Fibroblast of mammary gland (primary cell): ENCODE data around the gene MCCC1.
"Not testable (repeated sequence)": the region's sequence is repeated elsewhere in the genome, so short reads cannot be mapped to it uniquely, and the experiment has no call there.

Source experiments
- DNase-seq: peaks from one replicate; pipeline ENCODE4 v3.0.0-alpha.2; 2010; ENCODE audit warnings: low read depth
- H3K4me3 ChIP-seq: 2 replicates; pipeline ENCODE4 v1.5.1; 2011; ENCODE audit warnings: low read depth, mild to moderate bottlenecking, low read length, moderate library complexity; ENCODE audit not compliant: control insufficient read depth
- TF ChIP-seq, protein P1 (sequence below): conservative IDR thresholded peaks from 2 replicates; pipeline ENCODE4 v1.5.1; 2011; ENCODE audit warnings: low read depth, low read length, inconsistent platforms; ENCODE audit not compliant: control insufficient read depth, insufficient read depth

The MCCC1 gene

DNA sequence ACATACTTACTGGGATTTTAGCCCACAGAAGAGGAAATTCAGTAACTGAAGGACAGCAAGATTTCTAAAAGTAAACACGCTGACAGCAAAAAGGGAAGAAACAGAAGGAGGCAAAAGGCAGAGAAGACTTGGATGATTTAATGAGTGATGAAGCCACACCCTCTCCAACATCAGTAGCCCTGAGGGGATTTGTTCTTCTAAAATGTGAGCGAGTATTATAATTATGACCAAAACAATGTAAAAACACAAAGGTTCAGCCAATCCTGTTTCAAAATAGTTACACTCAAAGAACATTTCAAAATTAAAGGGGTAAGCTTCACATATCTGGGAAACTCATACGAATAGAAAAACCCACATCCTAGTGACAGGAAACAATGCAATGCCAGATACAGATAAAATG, 25.0 kb downstream of the MCCC1 start:
- peak; percentile 20 for DNase-seq
- TF ChIP-seq, protein P1, sequence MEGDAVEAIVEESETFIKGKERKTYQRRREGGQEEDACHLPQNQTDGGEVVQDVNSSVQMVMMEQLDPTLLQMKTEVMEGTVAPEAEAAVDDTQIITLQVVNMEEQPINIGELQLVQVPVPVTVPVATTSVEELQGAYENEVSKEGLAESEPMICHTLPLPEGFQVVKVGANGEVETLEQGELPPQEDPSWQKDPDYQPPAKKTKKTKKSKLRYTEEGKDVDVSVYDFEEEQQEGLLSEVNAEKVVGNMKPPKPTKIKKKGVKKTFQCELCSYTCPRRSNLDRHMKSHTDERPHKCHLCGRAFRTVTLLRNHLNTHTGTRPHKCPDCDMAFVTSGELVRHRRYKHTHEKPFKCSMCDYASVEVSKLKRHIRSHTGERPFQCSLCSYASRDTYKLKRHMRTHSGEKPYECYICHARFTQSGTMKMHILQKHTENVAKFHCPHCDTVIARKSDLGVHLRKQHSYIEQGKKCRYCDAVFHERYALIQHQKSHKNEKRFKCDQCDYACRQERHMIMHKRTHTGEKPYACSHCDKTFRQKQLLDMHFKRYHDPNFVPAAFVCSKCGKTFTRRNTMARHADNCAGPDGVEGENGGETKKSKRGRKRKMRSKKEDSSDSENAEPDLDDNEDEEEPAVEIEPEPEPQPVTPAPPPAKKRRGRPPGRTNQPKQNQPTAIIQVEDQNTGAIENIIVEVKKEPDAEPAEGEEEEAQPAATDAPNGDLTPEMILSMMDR, result no peak
- no peak overlapping the region for H3K4me3 ChIP-seq

DNA sequence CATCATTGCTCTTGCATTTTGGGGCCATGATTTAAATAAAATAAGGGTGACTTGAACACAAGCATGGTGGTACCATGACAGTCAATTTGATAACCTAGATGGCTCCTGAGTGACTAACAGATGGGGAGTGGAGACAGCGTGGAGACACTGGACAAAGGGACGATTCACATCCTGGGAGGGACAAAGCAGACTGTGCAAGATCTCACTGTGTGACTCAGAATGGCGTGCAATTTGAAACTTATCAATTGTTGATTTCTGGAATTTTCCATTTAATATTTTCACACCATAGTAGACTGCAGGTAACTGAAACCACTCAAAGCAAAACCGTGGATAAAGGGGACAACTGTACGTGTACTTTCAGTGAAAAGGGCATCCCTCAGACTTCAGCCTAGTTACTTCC, 25.5 kb downstream of the MCCC1 start:
- peak; percentile 19 for DNase-seq
- TF ChIP-seq, protein P1, result no peak

DNA sequence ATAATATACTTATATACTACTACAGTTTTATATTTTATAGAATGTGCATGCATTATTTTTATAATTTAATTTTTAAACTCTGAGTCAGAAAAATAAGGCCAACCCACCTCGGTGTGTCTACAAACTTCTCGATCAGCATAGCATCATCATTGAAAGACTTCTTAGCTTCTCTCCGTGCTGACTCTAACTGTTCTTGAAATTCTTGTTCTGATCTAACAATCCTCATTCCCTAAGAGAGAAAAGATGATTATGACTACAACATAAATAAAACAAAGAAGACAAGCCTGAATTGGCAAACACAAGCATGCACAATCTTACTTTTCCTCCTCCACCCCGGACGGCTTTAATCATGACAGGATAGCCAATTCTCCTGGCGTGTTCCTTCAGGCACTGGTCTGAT, 28.4 kb downstream of the MCCC1 start:
- TF ChIP-seq, protein P1, result no peak
- H3K4me3 ChIP-seq, result no peak overlapping the region
- no peak for DNase-seq

More for the DNA sequence above, 25.5 kb downstream of the MCCC1 start:
- H3K4me3 ChIP-seq, result no peak overlapping the region

DNA sequence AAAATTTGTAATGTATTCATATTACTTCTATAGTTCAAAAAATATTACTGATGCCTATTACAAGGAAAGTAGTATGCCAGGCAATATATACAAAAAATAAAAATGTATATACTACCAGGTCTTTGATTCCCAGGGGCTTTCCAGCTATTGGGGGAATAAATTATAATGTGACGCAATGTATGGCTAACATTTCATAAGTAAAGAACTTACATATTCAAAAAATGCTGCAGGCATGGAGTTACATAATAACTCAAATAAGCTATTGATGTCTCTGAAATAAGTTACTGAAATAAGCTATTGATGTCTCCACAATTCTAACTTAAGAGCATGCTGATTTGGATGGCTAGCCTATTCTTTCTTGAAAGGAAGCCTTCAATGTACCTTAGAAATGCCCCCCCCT, 30.2 kb downstream of the MCCC1 start:
- DNase-seq, result no peak
- no peak overlapping the region for H3K4me3 ChIP-seq
- TF ChIP-seq, protein P1, result no peak

DNA sequence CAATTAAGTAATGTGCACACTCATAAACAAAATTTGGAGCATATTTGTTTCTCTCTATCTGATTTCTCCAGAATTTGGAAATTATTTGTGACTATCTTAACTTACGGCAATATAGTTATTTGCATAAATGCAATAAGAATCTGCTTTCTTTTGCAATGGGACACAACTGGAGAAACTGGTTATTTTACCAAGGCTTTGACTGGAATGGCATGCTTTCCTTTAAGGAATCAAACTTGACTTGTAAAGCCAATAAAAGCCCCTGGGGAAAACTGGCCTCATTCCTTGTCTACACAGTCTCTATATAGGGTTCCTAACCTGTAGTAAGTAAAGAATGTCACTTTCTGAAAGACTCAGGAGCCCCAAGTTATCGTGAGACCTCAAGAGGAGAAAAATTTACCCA, 32.4 kb downstream of the MCCC1 start:
- DNase-seq, H3K4me3 ChIP-seq: not testable (repeated sequence)

DNA sequence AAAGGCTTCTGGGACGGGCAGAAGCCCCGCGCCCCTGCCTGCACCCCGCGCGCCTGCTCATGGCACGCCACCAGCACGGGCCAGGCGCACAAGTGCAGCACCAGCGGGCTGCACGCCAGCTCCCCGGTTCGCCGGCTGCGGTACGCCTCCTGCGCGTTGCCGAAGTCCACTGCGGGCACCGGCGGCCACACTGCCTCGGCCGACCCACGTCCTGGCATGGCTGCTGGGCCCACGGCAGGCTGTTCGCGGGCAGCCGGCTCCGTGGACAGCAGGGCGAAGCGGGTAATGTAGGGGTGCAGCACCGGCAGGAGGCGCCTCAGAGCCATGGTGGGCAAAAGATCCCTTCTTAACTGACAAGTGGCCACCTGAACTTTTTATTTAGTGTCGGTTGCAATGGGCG, 34.8 kb downstream of the MCCC1 start:
- no peak overlapping the region for H3K4me3 ChIP-seq
- DNase-seq, result no peak
- TF ChIP-seq, protein P1, result no peak

DNA sequence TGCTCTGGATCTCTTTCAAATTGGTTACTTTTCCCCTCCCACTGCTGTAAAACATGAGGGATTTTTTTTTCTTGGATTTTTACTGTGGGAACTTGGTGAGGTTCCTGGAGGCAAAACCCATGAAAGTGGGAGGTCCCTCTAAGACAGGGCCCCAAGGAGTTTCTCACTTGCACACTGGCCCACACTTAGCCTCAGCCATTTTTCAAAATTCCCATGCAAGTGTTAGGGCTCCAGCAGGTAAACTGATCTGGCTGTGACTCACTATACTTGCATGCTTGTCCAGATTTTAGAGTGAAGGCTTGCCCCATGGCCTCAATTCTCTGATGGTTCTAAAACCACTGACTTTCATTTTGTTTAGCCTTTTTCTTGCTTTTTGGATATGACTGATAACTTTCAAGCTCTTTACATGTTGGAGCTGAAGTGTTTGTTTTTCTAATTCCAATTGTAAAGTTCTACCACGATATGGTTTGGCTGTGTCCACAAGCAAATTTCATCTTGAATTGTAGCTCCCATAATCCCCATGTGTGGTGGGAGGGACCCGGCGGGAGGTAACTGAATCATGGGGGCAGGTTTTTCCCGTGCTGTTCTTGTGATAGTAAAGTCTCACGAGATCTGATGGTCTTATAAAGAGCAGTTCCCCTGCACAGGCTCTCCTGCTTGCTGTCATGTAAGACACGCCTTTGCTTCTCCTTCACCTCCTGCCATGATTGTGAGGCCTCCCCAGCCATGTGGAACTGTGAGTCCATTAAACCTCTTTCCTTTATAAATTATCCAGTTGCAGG, 37.7 kb downstream of the MCCC1 start:
- TF ChIP-seq, protein P1, result no peak
- no peak overlapping the region for H3K4me3 ChIP-seq
- DNase-seq, result no peak
